Endothelial cell of umbilical vein (primary cell): Measurements from ENCODE around the gene UNKL. TPM values are rescaled to one million over a fixed set of nuclear protein-coding genes. Genes with fewer than 3 reads are reported as not detected.

Source experiments
- BruUV-seq: library from RNA; stranded (reverse); fragments of 400-500 nt; replicated peaks from 2 replicates; lab custom pipeline; 2021; lab: Mats Ljungman, UMichigan
- CTCF ChIA-PET: fragments of 300-600, 350-600 bp; sonication (Branson Sonifier 250); formaldehyde crosslinking; loops from one replicate; lab custom pipeline; 2021; ENCODE audit warnings: antibody characterized with exemption, inconsistent platforms; lab: Charles Lee
- POLR2A ChIA-PET: fragments of 300-600, 350-600 bp; sonication (Branson Sonifier 250); formaldehyde crosslinking; loops from one replicate; lab custom pipeline; 2021; ENCODE audit warnings: antibody characterized with exemption, inconsistent platforms; lab: Charles Lee
- DNase-seq: peaks from one replicate; pipeline ENCODE4 v3.0.0-alpha.2; 2011; ENCODE audit warnings: low read depth, low spot score
- FAIRE-seq: peaks from 2 replicates; lab custom pipeline; 2011; peaks lifted over from hg19 to GRCh38; lab: Jason Lieb, UNC
- H2AFZ ChIP-seq: 2 replicates; pipeline ENCODE4 v1.6.0; 2012; ENCODE audit warnings: low read depth, low read length, control low read depth, inconsistent platforms
- H3K27ac ChIP-seq: 2 replicates; pipeline ENCODE4 v1.5.1; 2011; ENCODE audit warnings: low read depth, mild to moderate bottlenecking, control low read depth, low read length, moderate library complexity; ENCODE audit not compliant: insufficient read depth
- H3K27me3 ChIP-seq, 2 experiments: 2 replicates each; pipeline versions ENCODE4 v1.6.0 to v1.6.1; 2011; ENCODE audit warnings: low read length in 2 of 2, mixed read lengths in 1 of 2; ENCODE audit not compliant: control insufficient read depth in 2 of 2, insufficient read depth in 2 of 2
- H3K36me3 ChIP-seq, 2 experiments: 2 replicates in 1 of 2; 3 replicates in 1 of 2; pipeline ENCODE4 v1.5.1; 2011; ENCODE audit warnings: low read length in 2 of 2, mild to moderate bottlenecking in 1 of 2, moderate library complexity in 1 of 2; ENCODE audit not compliant: control insufficient read depth in 2 of 2, insufficient read depth in 2 of 2; ENCODE audit errors: extremely low read depth in 1 of 2
- H3K4me1 ChIP-seq: 3 replicates; pipeline ENCODE4 v1.5.1; 2011; ENCODE audit warnings: mild to moderate bottlenecking, low read length; ENCODE audit not compliant: control insufficient read depth, insufficient read depth; ENCODE audit errors: extremely low read depth
- H3K4me2 ChIP-seq: 2 replicates; pipeline ENCODE4 v1.6.1; 2011; ENCODE audit warnings: low read length, control low read depth, mixed read lengths; ENCODE audit not compliant: insufficient read depth
- H3K4me3 ChIP-seq, 3 experiments: fragments of 200-600 bp in 1 of 3; sonication (generic), shearing (Covaris generic) in 1 of 3; replicated peaks in 1 of 3; 2 replicates each; pipeline ENCODE4 v1.5.1; 2011 to 2016; ENCODE audit warnings: control low read depth in 3 of 3, low read length in 3 of 3, mild to moderate bottlenecking in 2 of 3, inconsistent platforms in 1 of 3, low read depth in 1 of 3, moderate library complexity in 1 of 3; ENCODE audit not compliant: insufficient read depth in 1 of 3
- H3K79me2 ChIP-seq: 2 replicates; pipeline ENCODE4 v1.6.0; 2012; ENCODE audit warnings: low read length, inconsistent platforms; ENCODE audit not compliant: control insufficient read depth, insufficient read depth
- H3K9ac ChIP-seq: replicated peaks from 2 replicates; pipeline ENCODE3; 2011; ENCODE audit warnings: low read length, control low read depth; ENCODE audit not compliant: insufficient read depth; ENCODE audit errors: extremely low read depth
- H3K9me1 ChIP-seq: replicated peaks from 3 replicates; pipeline ENCODE4 v1.6.0; 2011; ENCODE audit warnings: mild to moderate bottlenecking, low read length; ENCODE audit not compliant: control insufficient read depth, insufficient read depth; ENCODE audit errors: extremely low read depth
- H3K9me3 ChIP-seq: replicated peaks from 2 replicates; pipeline ENCODE4 v1.5.1; 2012; ENCODE audit warnings: low read length, inconsistent platforms; ENCODE audit not compliant: control insufficient read depth, insufficient read depth
- H4K20me1 ChIP-seq: replicated peaks from 2 replicates; pipeline ENCODE3; 2011; ENCODE audit warnings: mild to moderate bottlenecking, low read length; ENCODE audit not compliant: control insufficient read depth, insufficient read depth; ENCODE audit errors: extremely low read depth
- CTCF ChIP-seq, 2 donors: IDR thresholded peaks; 1 replicate in 1 of 2; 2 replicates in 1 of 2; pipeline ENCODE4 v1.5.1; 2011; ENCODE audit warnings: low read length in 2 of 2, mild to moderate bottlenecking in 2 of 2, moderate library complexity in 2 of 2, control low read depth in 1 of 2, inconsistent platforms in 1 of 2, low read depth in 1 of 2; ENCODE audit not compliant: insufficient read depth in 1 of 2; ENCODE audit errors: extremely low read depth in 1 of 2
- EZH2 ChIP-seq: IDR thresholded peaks from 2 replicates; pipeline ENCODE4 v1.6.1; 2012; ENCODE audit warnings: borderline replicate concordance, low read depth, mild to moderate bottlenecking, moderate library complexity, low read length, inconsistent platforms; ENCODE audit not compliant: severe bottlenecking
- FOS ChIP-seq: IDR thresholded peaks from 2 replicates; pipeline ENCODE4 v1.6.1; 2011; ENCODE audit warnings: mild to moderate bottlenecking, low read length, moderate library complexity, borderline replicate concordance; ENCODE audit not compliant: insufficient read depth
- GATA2 ChIP-seq: IDR thresholded peaks from 2 replicates; pipeline ENCODE4 v1.7.0; 2011; ENCODE audit warnings: low read depth, mild to moderate bottlenecking, moderate library complexity, mixed read lengths, low read length; ENCODE audit not compliant: insufficient read length, insufficient read depth
- JUN ChIP-seq: IDR thresholded peaks from 2 replicates; pipeline ENCODE4 v1.6.1; 2011; ENCODE audit warnings: borderline replicate concordance, low read depth; ENCODE audit not compliant: insufficient read length, insufficient read depth
- MAX ChIP-seq: IDR thresholded peaks from 2 replicates; pipeline ENCODE4 v1.6.1; 2011; ENCODE audit not compliant: insufficient read depth, insufficient read length
- MYC ChIP-seq: IDR thresholded peaks from one replicate; pipeline ENCODE4 v1.6.1; 2011; ENCODE audit warnings: mild to moderate bottlenecking, low read depth, low read length
- POLR2A ChIP-seq: IDR thresholded peaks from 2 replicates; pipeline ENCODE4 v1.6.1; 2012; ENCODE audit warnings: low read depth, mild to moderate bottlenecking, control low read depth, low read length
- POLR2AphosphoS5 ChIP-seq: IDR thresholded peaks from 2 replicates; pipeline ENCODE4 v1.6.1; 2012; ENCODE audit warnings: low read depth, mild to moderate bottlenecking, control low read depth, low read length, moderate library complexity; ENCODE audit not compliant: insufficient read depth
- dilution Hi-C: fragments of 300-500 bp; cut with MboI; formaldehyde crosslinking; loops from one replicate; pipeline ENCODE4 v1.15.0; 2019; ENCODE audit warnings: low sequenced_read_pairs; ENCODE audit not compliant: extremely low pct_ligation_motif_present
- intact Hi-C: fragments of 100-400 bp; cut with micrococcal nuclease; formaldehyde crosslinking; loops from one replicate; pipeline ENCODE4 v1.10.0; 2022
- polyA plus RNA-seq, 4 experiments: library from polyadenylated mRNA; depleted of rRNA in 3 of 4; stranded (reverse) in 3 of 4; unstranded in 1 of 4; fragments of >200 nt; gene quantifications; 2 replicates each; pipeline versions ENCODE4 v1.2.1 to v1.2.3, GENCODE V29; 2011 to 2012; ENCODE audit warnings: missing spikeins in 1 of 4
- total RNA-seq: library from RNA; stranded (reverse); gene quantifications from 2 replicates; pipeline ENCODE4 v1.2.3, GENCODE V29; 2021

The UNKL gene
- total and polyA plus RNA-seq, 2 donors (not counting 3 experiments of a cell fraction or from before 2014, with no cell fraction given) = 17.1 to 32.8 TPM

DNA sequence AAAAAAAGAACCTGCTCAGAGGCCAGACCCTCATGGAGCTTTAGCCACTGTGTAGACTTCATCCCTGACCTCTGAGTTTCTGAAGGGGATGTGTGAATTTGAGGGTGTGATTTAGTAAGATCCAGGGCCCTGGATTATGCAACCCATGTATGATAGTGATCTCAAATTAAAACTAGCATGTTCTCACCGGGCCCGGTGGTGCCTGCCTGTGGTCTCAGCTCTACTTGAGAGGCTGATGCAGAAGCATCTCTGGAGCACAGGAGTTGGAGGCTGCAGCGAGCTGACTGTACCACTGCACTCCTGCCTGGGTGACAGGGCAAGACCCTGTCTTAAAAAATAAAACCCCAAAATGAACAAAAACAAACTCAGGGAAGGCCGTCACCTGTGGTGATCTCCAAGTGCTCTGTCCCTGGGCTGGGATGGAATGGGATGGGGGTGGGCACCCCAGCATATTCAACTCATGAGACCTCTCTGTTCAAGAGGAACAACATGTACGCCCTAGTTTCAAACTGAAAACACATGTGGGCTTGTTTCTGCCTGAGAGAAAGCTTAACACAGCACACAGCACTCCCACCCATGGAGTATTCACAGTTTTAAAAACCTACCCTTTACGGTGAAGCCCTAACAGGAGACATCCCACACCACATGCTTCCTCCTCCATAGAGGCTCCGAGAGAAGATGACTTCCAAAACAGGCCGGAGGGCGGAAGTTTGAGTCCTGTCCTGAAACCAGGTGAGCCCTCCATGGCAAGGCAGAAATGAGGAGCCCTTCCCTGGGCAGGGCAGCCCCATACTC lies 32.7 kb downstream of the UNKL start:
- Histone ChIP-seq H3K27ac (no peak overlapping the region), H3K9ac (no peak overlapping the region), H3K9me1 (no peaks in the 10 kb centered on the region), H3K4me1 (peaks cover 12% of the 10 kb centered on the region), H3K79me2 (peaks cover 19% of the 10 kb centered on the region), H3K4me3 (no peak overlapping the region), H2AFZ (no peak overlapping the region), H3K4me2 (no peak overlapping the region), H4K20me1 (no peaks in the 10 kb centered on the region), H3K36me3 (peaks cover 0 to 8% of the 10 kb centered on the region in 2 experiments), H3K9me3 (no peaks in the 10 kb centered on the region), H3K27me3 (no peaks in the 10 kb centered on the region)
- TF ChIP-seq GATA2 (no peak), EZH2 (no peak), FOS (no peak), POLR2AphosphoS5 (no peak), MAX (no peak), CTCF (IDR thresholded peaks at IDR 0.05; ENCODE audit: extremely low read depth in 1 of 2, insufficient read depth in 1 of 2, low read depth in 1 of 2, low read length in 2 of 2) (no peak), JUN (no peak), POLR2A (no peak), MYC (no peak)
- ChIA-PET POLR2A (no interaction called here), CTCF (interaction anchor here (4.3 kb wide), 1 partner anchor 18 kb away, joined by 24 read pairs; no protein-coding TSS in a partner anchor)
- DNase-seq = no peak
- intact Hi-C loops (no loop called here), dilution Hi-C loops (no loop called here)
- BruUV-seq = no TSS peak
- no peak for FAIRE-seq
